HCT116 (cell line): Measurements from ENCODE around the gene MTG2. TPM values are rescaled to one million over a fixed set of nuclear protein-coding genes. Genes with fewer than 3 reads are reported as not detected.

Experiments
- ATAC-seq: fragments of 200-7000 bp; cut with Tn5 transposase; 2 replicates; pipeline ENCODE4 v1.9.1; 2020; ENCODE audit warnings: mild to moderate bottlenecking, moderate library complexity
- BruUV-seq: library from RNA; stranded (reverse); fragments of 400-500 nt; replicated peaks from 2 replicates; lab custom pipeline; 2021; lab: Mats Ljungman, UMichigan
- CTCF ChIA-PET: fragments of 300-600 bp; sonication (Branson Sonifier 250); formaldehyde crosslinking; loops from one replicate; lab custom pipeline; 2021; ENCODE audit warnings: antibody characterized with exemption; lab: Charles Lee
- POLR2A ChIA-PET: fragments of 300-600, 350-600 bp; sonication (Branson Sonifier 250); formaldehyde crosslinking; loops from one replicate; lab custom pipeline; 2021; ENCODE audit warnings: antibody characterized with exemption; lab: Charles Lee
- RAD21 ChIA-PET, 2 experiments: fragments of 300-600 bp; sonication (Branson Sonifier 250); formaldehyde crosslinking; loops; one replicate each; lab custom pipeline; 2023; ENCODE audit warnings: low total read pairs in 2 of 2; ENCODE audit not compliant: uncharacterized antibody in 2 of 2, unreplicated experiment in 2 of 2, low non-redundant PET in 1 of 2; lab: Charles Lee
- DNase-seq: peaks from one replicate; pipeline ENCODE4 v3.0.0-alpha.2; 2010; ENCODE audit warnings: low read depth, low spot score
- H2AFZ ChIP-seq: fragments of 200-600 bp; shearing (Covaris generic), sonication (generic); 2 replicates; pipeline ENCODE4 v1.6.1; 2017; ENCODE audit warnings: low read depth, mixed run types, mixed read lengths, antibody characterized with exemption, low read length; ENCODE audit not compliant: poor library complexity, severe bottlenecking
- H3K27ac ChIP-seq: 2 replicates; pipeline ENCODE4 v1.5.1; 2012; ENCODE audit warnings: low read depth, low read length
- H3K27me3 ChIP-seq: fragments of 200-600 bp; sonication (generic); 2 replicates; pipeline ENCODE4 v1.6.1; 2016; ENCODE audit warnings: mixed run types, low read length, mixed read lengths; ENCODE audit not compliant: insufficient read depth
- H3K36me3 ChIP-seq, 2 experiments: fragments of 200-500 bp in 1 of 2; fragments of 200-600 bp in 1 of 2; sonication (Bioruptor generic) in 1 of 2; sonication (generic) in 1 of 2; 2 replicates each; pipeline versions ENCODE4 v1.5.1 to v1.6.1; 2014 to 2016; ENCODE audit warnings: low read length in 2 of 2, inconsistent platforms in 1 of 2, mixed read lengths in 1 of 2, mixed run types in 1 of 2; ENCODE audit not compliant: insufficient read depth in 2 of 2, control insufficient read depth in 1 of 2
- H3K4me1 ChIP-seq, 2 experiments: fragments of 200-600 bp in 1 of 2; sonication (generic) in 1 of 2; 2 replicates each; pipeline versions ENCODE4 v1.5.1 to v1.6.1; 2012 to 2017; ENCODE audit warnings: low read length in 2 of 2, inconsistent platforms in 1 of 2, mild to moderate bottlenecking in 1 of 2, mixed read lengths in 1 of 2, mixed run types in 1 of 2, moderate library complexity in 1 of 2; ENCODE audit not compliant: insufficient read depth in 2 of 2, control insufficient read depth in 1 of 2
- H3K4me2 ChIP-seq: fragments of 200-600 bp; sonication (generic); 2 replicates; pipeline ENCODE4 v1.6.1; 2017; ENCODE audit warnings: mixed run types, low read length, mixed read lengths
- H3K4me3 ChIP-seq, 2 experiments: fragments of 200-600 bp in 1 of 2; sonication (generic) in 1 of 2; replicated peaks in 1 of 2; 2 replicates each; pipeline ENCODE4 v1.5.1; 2011 to 2016; ENCODE audit warnings: low read length in 2 of 2, control low read depth in 1 of 2, low read depth in 1 of 2, mild to moderate bottlenecking in 1 of 2, mixed read lengths in 1 of 2, mixed run types in 1 of 2
- H3K79me2 ChIP-seq: fragments of 200-600 bp; sonication (generic); 2 replicates; pipeline ENCODE4 v1.6.1; 2017; ENCODE audit warnings: mild to moderate bottlenecking, mixed run types, low read length, moderate library complexity, mixed read lengths; ENCODE audit not compliant: insufficient read depth
- H3K9ac ChIP-seq: fragments of 200-600 bp; sonication (generic); 2 replicates; pipeline ENCODE4 v1.6.1; 2016; ENCODE audit warnings: low read length, mixed read lengths
- H3K9me2 ChIP-seq: fragments of 200-600 bp; sonication (generic), shearing (Covaris generic); 2 replicates; pipeline ENCODE4 v1.6.1; 2017; ENCODE audit warnings: mixed run types, mild to moderate bottlenecking, moderate library complexity; ENCODE audit not compliant: insufficient read depth
- H3K9me3 ChIP-seq, 2 experiments: fragments of 200-500 bp in 1 of 2; fragments of 200-600 bp in 1 of 2; sonication (Bioruptor generic) in 1 of 2; sonication (generic) in 1 of 2; 2 replicates each; pipeline ENCODE4 v1.6.1; 2014 to 2017; ENCODE audit warnings: low read length in 2 of 2, mixed read lengths in 2 of 2, inconsistent platforms in 1 of 2, low read depth in 1 of 2, mild to moderate bottlenecking in 1 of 2, mixed run types in 1 of 2, moderate library complexity in 1 of 2; ENCODE audit not compliant: control insufficient read depth in 1 of 2, insufficient read depth in 1 of 2
- H4K20me1 ChIP-seq: fragments of 200-600 bp; sonication (generic), shearing (Covaris generic); 2 replicates; pipeline ENCODE4 v1.6.1; 2017; ENCODE audit warnings: mixed run types, mild to moderate bottlenecking, moderate library complexity; ENCODE audit not compliant: insufficient read depth
- CEBPB ChIP-seq: IDR thresholded peaks from 2 replicates; pipeline ENCODE4 v1.6.1; 2012; ENCODE audit warnings: low read depth
- EGR1 ChIP-seq: IDR thresholded peaks from 2 replicates; pipeline ENCODE4 v1.6.1; 2012; ENCODE audit warnings: low read depth
- ELF1 ChIP-seq: IDR thresholded peaks from 2 replicates; pipeline ENCODE4 v1.6.1; 2012; ENCODE audit warnings: low read depth, borderline replicate concordance
- EZH2 ChIP-seq: fragments of 200-600 bp; sonication (generic); IDR thresholded peaks from 2 replicates; pipeline ENCODE4 v1.6.1; 2017; ENCODE audit warnings: antibody characterized with exemption, mixed run types
- EZH2phosphoT487 ChIP-seq: fragments of 200-600 bp; IDR thresholded peaks from 2 replicates; pipeline ENCODE4 v1.6.1; 2018; ENCODE audit warnings: antibody characterized with exemption, borderline replicate concordance
- FOSL1 ChIP-seq: IDR thresholded peaks from 2 replicates; pipeline ENCODE4 v1.6.1; 2012; ENCODE audit warnings: low read depth
- JUND ChIP-seq: IDR thresholded peaks from 2 replicates; pipeline ENCODE4 v1.6.1; 2012
- POLR2A ChIP-seq: IDR thresholded peaks from 2 replicates; pipeline ENCODE4 v1.7.0; 2011; ENCODE audit warnings: borderline replicate concordance; ENCODE audit not compliant: insufficient read depth, insufficient read length; ENCODE audit errors: extremely low read depth
- POLR2AphosphoS5 ChIP-seq: IDR thresholded peaks from 2 replicates; pipeline ENCODE4 v1.6.1; 2011; ENCODE audit warnings: mild to moderate bottlenecking, low read depth, low read length, moderate library complexity
- RAD21 ChIP-seq: IDR thresholded peaks from 2 replicates; pipeline ENCODE4 v1.6.1; 2012; ENCODE audit warnings: low read depth, mild to moderate bottlenecking
- SIN3A ChIP-seq: IDR thresholded peaks from 2 replicates; pipeline ENCODE4 v1.6.1; 2012; ENCODE audit warnings: low read depth
- SP1 ChIP-seq: IDR thresholded peaks from 2 replicates; pipeline ENCODE4 v1.6.1; 2012; ENCODE audit warnings: low read depth
- SRF ChIP-seq: IDR thresholded peaks from 2 replicates; pipeline ENCODE4 v1.6.1; 2012; ENCODE audit warnings: low read depth
- TCF7L2 ChIP-seq: IDR thresholded peaks from 2 replicates; pipeline ENCODE4 v1.7.0; 2011; ENCODE audit warnings: borderline replicate concordance, inconsistent platforms; ENCODE audit not compliant: insufficient read depth, insufficient read length; ENCODE audit errors: extremely low read depth
- ZFX ChIP-seq: fragments of 450-650 bp; IDR thresholded peaks from 2 replicates; pipeline ENCODE4 v1.6.1; 2017
- ZNF274 ChIP-seq: fragments of 200-500 bp; sonication (Bioruptor generic); IDR thresholded peaks from 2 replicates; pipeline ENCODE4 v1.6.1; 2014; ENCODE audit warnings: mild to moderate bottlenecking, low read depth, low read length, inconsistent platforms
- intact Hi-C: fragments of 100-400 bp; cut with micrococcal nuclease; formaldehyde crosslinking; loops from 2 replicates; pipeline ENCODE4 v1.10.0; 2022
- total RNA-seq: library from RNA; stranded (reverse); gene quantifications from one replicate; pipeline ENCODE4 v1.2.1, GENCODE V29; 2021; ENCODE audit not compliant: unreplicated experiment
- TF ChIP-seq, protein P1 (sequence below): IDR thresholded peaks from 2 replicates; pipeline ENCODE4 v1.6.1; 2012; ENCODE audit warnings: low read depth
- TF ChIP-seq, protein P2 (sequence below): IDR thresholded peaks from 2 replicates; pipeline ENCODE4 v1.6.1; 2012

The MTG2 gene
- total RNA-seq, 1 experiment from 2014 or later: 43.3 TPM

DNA sequence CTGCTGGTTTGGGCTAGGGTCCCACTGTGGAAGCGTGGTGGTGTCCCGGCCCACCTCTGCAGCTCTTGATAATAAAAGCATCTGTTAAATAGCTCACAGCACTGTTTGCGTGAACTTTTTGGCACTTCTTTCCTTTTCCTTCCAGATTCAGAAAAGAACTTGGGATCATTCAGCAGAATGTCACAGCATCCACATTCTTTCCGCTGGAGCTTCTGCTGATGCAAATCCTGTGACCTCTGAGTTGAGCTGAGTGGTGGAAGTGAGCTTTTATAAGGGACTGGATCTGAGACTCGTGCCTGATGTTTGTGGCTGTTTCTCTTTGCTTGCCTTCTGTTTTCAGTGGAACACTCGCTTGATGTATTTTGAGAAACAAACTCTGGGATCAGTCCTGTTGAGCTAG, 59.3 kb downstream of the MTG2 start:
- CTCF ChIA-PET: no interaction called here
- Histone ChIP-seq H3K9me2 (no peaks in the 10 kb centered on the region), H3K79me2 (peaks cover 23% of the 10 kb centered on the region), H3K4me2 (no peak overlapping the region), H2AFZ (no peak overlapping the region), H3K4me3 (no peak overlapping the region), H3K36me3 (no peaks in the 10 kb centered on the region), H3K27me3 (no peaks in the 10 kb centered on the region), H3K4me1 (peaks cover 5 to 22% of the 10 kb centered on the region in 2 experiments; a peak in 3 of 4 replicates), H3K9me3 (no peaks in the 10 kb centered on the region), H3K27ac (no peak overlapping the region), H4K20me1 (no peaks in the 10 kb centered on the region), H3K9ac (no peak overlapping the region)
- no peak for TF ChIP-seq ELF1
- TF ChIP-seq SP1: no peak
- no peak for TF ChIP-seq RAD21
- TF ChIP-seq, protein P1, sequence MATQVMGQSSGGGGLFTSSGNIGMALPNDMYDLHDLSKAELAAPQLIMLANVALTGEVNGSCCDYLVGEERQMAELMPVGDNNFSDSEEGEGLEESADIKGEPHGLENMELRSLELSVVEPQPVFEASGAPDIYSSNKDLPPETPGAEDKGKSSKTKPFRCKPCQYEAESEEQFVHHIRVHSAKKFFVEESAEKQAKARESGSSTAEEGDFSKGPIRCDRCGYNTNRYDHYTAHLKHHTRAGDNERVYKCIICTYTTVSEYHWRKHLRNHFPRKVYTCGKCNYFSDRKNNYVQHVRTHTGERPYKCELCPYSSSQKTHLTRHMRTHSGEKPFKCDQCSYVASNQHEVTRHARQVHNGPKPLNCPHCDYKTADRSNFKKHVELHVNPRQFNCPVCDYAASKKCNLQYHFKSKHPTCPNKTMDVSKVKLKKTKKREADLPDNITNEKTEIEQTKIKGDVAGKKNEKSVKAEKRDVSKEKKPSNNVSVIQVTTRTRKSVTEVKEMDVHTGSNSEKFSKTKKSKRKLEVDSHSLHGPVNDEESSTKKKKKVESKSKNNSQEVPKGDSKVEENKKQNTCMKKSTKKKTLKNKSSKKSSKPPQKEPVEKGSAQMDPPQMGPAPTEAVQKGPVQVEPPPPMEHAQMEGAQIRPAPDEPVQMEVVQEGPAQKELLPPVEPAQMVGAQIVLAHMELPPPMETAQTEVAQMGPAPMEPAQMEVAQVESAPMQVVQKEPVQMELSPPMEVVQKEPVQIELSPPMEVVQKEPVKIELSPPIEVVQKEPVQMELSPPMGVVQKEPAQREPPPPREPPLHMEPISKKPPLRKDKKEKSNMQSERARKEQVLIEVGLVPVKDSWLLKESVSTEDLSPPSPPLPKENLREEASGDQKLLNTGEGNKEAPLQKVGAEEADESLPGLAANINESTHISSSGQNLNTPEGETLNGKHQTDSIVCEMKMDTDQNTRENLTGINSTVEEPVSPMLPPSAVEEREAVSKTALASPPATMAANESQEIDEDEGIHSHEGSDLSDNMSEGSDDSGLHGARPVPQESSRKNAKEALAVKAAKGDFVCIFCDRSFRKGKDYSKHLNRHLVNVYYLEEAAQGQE: no peak
- TF ChIP-seq FOSL1: no peak
- TF ChIP-seq ZNF274: no peak
- no peak for TF ChIP-seq SIN3A
- TF ChIP-seq ZFX: no peak
- TF ChIP-seq EGR1: no peak
- TF ChIP-seq EZH2: no peak
- no peak for TF ChIP-seq CEBPB
- TF ChIP-seq POLR2A: no peak
- TF ChIP-seq, protein P2, sequence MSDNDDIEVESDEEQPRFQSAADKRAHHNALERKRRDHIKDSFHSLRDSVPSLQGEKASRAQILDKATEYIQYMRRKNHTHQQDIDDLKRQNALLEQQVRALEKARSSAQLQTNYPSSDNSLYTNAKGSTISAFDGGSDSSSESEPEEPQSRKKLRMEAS: no peak
- no peak for TF ChIP-seq SRF
- TF ChIP-seq EZH2phosphoT487: no peak
- TF ChIP-seq POLR2AphosphoS5: no peak
- TF ChIP-seq TCF7L2: no peak
- no peak for TF ChIP-seq JUND
- BruUV-seq: no TSS peak
- DNase-seq: no peak
- POLR2A ChIA-PET: no interaction called here
- RAD21 ChIA-PET: no interaction called here
- intact Hi-C loops: no loop called here
- ATAC-seq: no peak
